HCEC 1CT (cell line): ENCODE measurements around the gene ZNF25.
A peak's percentile ranks its signal among the peaks of the same experiment; 100 is the strongest.
"Not testable (repeated sequence)": the region's sequence is repeated elsewhere in the genome, so short reads cannot be mapped to it uniquely, and the experiment has no call there.

Experiments
- DNase-seq: peaks from one replicate; pipeline ENCODE4 v3.0.0-alpha.2; 2017

ZNF25 gene

DNA sequence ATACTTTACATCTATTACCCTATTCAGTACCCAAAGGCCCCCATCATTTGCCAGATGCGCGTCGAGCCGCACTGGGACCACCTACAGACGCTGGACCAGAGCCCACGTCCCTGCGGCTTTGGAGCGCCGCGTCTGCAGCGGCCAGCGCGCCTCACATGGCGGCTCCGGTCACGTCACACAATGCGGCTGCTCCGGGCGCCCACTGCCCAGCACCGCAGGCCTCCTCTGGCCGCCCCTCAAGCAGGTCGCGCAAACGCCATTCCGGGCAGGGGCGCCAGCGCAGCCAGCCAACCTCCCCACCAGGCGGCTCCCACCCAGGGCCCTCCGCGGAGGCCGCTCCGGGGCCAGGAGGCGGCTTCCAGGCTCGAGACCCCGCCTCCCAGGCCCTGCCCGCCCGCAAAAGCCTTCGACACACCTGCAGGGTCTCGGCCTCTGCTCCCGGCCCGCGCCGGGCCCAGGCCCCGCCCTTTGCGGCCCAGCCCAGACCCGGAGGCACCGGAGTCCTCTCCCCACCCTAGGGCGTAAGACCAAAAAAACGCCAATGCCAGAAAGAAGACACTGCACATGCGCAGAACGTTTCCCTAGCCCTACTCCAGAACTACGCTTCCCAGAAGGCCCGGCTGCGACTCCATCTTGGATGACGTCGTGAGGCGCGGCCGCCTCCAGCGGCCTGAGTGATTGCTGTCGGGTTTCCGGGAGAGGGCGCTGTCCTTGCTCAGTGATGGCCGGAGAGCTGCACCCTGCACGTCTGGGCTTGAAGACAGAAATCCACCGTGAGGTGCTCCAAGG is at the start of gene ZNF25:
TSS of gene ZNF25 (minus strand) at position 557 of the 789 bp plus-strand sequence. CDS start 4,925 bp downstream, outside the sequence.
- DNase-seq, result peak; percentile 98

DNA sequence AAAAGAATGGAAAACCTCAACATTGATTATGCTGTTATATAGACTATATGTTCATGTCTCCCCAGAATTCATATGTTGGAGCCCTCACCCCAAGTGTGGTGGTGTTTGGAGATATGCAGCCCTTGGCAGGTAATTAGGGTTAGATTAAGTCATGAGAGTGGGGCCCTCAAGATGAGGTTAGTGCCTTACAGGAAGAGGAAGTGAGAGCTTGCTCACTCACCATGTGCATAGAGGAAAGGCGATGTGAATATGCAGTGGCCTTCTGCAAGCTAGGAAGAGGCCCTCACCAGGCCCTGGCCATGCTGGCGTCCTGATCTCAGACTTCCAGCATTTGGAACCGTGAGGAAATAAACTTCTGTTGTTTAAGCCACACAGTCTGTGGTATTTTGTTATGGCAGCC is 48.8 kb upstream of the ZNF25 start:
- no peak for DNase-seq

DNA sequence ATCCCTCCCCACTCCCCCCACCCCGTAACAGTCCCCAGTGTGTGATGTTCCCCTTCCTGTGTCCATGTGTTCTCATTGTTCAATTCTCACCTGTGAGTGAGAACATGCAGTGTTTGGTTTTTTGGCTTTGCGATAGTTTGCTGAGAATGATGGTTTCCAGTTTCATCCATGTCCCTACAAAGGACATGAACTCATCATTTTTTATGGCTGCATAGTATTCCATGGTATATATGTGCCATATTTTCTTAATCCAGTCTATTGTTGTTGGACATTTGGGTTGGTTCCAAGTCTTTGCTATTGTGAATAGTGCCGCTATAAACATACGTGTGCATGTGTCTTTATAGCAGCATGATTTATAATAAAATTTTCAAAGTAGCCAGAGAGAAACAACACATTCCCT is 42.7 kb upstream of the ZNF25 start:
- not testable (repeated sequence) for DNase-seq

DNA sequence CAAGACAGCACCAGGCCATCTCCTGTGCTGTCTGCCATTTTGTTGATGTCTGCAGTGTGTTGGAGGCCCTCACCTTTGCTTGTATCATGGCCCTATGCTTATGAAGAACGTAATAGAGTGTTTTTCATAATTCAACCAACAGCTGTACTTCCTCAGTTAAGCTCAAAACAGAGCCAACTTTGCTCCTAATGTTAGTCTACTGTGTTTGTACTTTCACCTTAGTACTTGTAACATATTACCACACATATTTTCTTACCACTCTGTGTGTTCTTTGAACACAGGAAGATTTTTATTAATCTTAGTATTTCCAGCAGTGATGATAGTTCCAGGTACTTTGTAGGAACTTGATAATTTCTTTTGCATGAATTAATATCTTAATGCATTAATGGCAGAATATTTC is 39.9 kb upstream of the ZNF25 start:
- DNase-seq, result no peak

DNA sequence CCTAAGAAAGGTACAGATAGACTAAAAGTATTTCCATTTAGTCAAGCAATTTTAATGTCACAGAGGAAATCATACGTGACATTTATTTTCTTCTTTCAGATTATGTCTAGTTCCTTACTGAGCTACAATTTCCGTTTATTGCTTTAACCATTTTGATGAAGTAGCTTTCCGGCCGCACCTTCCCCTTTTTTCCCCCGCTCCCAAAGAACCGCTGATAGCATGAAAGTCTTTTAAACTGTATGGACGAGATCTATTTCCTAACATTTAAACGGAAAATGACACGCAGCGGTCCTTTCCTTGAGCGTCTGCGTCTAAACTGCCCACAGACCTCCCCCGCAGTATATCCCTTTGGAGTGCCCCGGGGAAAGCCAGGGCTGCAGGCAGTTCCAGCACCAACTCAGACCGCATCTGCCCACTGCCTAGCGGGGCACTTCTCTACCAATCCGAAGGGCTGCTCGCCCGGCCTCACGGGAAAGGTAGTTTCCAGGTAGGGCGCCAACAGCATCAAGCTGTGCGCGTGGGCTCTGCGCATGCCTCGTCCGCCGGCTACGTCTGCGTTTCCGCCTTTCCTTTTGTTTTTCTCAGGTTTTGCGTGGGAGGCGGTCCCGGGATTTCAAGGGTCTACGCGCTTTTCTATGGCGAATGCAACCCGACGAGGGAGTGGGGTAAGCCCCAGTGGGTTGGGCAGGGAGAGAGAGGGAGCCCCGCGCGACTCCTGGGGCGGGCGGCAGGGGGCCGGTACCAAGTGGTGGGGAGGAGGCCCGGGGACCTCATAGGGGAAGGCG is 33.9 kb upstream of the ZNF25 start, which contains the start of gene ZNF33A:
TSS of gene ZNF33A (plus strand) at position 557 of the 785 bp plus-strand sequence. CDS start 1,667 bp downstream, outside the sequence.
- DNase-seq, result peak; percentile 84

DNA sequence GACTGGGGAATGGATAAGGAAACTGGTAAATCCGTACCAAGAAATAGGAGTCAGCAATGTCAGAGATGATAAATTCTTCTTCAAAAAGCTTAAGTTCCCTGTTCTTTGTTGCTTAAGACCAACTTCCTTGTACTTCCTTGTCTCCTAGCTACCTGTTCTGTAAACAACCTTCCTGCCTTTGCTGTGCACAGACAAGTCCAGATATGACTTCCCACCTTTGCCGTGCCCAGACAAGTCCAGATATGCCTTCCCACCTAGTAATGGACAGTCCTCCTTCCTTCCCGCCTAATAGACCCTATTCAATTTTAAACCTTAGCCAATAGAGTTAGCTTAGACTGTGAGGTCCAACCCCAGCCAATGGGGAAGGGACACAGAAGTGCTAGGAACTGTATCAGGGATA is 31.5 kb upstream of the ZNF25 start:
- no peak for DNase-seq

DNA sequence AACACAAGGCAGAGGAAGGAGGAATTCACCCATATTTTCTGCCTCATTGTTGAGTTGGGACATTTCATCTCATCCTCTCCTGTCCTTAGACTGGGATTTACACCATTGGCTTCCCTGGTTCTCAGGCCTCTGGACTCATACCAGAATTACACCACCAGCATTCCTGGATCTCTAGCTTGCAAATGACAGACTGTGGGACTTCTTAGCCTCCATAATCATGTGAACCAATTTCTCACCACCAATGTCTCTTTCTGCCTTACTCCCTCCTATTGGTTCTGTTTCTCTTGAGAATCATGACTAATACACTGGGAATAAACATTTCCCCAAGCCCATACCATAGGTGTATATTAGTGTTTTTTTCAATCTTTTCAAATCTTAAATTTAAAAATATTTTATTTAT is 31.1 kb upstream of the ZNF25 start:
- no peak for DNase-seq

DNA sequence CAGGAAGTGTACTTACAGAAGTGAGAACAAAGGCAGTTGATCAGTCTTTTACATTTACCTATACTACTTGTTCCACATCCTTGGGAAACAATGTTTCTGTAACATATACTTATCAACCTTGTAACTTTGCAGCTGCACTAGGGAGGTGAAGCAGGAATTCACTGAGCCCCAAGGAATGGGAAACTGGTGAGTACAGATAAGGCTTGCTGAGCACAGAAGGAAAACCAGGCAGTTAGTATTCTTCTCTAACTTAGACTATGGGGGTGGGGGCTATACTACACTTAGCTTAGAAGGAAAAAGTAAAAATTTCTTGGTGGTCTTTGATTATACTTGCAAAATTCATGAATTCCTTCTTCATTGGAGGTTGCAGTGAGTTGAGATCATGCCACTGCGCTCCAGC is 27.1 kb upstream of the ZNF25 start:
- DNase-seq, result no peak

DNA sequence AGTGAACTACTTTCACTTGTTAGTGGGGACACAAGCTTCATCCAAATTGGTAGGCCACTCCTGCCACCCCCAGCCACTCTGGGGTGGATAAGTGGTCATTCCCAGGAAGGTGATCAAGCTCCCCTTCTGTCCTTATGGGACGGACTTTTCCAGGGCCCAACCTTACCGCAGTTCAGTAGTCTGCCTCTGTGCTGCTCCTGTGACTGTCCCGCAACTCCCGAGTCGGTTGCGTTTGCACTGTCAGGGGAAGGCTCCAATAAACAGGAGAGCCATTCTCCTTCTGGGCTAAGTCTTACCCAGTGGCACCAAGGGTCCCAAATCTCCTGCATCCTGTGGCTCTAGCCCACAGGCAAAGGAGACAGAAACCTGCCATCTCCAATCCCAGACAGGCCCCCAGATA is 26.6 kb upstream of the ZNF25 start:
- no peak for DNase-seq

DNA sequence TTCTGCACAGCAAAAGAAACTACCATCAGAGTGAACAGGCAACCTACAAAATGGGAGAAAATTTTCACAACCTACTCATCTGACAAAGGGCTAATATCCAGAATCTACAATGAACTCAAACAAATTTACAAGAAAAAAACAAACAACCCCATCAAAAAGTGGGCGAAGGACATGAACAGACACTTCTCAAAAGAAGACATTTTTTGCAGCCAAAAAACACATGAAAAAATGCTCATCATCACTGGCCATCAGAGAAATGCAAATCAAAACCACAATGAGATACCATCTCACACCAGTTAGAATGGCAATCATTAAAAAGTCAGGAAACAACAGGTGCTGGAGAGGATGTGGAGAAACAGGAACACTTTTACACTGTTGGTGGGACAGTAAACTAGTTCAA is 24.0 kb upstream of the ZNF25 start:
- DNase-seq, result not testable (repeated sequence)

DNA sequence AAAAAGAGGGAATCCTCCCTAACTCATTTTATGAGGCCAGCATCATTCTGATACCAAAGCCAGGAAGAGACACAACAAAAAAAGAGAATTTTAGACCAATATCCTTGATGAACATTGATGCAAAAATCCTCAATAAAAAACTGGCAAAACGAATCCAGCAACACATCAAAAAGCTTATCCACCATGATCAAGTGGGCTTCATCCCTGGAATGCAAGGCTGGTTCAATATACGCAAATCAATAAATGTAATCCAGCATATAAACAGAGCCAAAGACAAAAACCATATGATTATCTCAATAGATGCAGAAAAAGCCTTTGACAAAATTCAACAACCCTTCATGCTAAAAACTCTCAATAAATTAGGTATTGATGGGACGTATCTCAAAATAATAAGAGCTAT is 22.5 kb upstream of the ZNF25 start:
- not testable (repeated sequence) for DNase-seq

DNA sequence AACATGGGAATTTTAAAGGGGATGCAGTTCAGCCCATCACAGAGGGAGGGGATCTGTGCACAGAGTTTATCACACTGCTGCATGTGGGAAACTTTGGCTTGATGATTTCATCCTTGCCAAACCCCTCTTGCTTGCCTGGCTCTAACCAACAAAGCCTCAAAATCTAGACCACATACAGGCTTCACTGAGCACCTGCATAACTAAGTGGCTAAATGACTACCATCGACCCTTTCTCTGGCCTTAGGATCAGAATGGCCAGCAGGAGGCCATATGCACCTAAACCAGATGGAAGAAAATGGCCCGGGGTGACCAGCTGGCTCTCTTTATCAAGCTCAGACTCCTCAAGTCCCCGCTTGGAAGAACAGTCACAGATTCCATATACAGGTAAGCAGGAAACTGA is 15.6 kb upstream of the ZNF25 start:
- DNase-seq, result no peak

DNA sequence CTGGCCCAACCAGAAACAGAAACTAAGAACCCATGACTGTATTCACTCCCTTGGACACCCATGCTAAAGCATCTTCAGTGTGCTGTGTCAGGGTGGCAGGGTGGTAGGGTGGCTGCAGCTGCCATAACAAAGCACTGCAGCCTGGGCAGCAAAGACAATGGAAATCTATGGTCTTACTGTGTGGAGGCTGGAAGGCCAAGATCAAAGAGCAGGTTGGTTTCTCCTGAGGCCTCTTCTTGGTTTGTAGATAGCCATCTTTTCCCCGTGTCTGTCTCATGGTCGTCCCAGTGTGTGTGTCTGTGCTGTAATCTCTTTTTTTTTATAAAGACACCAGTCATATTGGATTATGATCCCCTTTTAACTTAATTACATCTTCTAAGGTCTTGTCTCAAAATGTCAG is 15.2 kb upstream of the ZNF25 start:
- no peak for DNase-seq

DNA sequence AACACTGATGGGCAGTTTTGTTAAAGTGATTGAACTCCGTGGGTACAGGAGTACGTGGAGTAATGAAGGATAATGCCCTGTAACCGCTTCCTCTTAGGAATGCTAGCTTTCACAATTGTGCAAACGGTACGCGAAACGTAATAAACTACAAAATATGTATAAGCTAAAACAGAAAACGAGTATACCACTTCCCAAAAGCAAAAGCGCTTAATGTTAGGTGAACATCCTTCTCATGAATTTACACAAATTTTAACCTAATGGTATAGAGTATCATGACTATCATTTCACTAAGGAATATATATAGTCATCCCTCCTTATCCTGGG is 395 bp upstream of the ZNF25 start:
- no peak for DNase-seq

DNA sequence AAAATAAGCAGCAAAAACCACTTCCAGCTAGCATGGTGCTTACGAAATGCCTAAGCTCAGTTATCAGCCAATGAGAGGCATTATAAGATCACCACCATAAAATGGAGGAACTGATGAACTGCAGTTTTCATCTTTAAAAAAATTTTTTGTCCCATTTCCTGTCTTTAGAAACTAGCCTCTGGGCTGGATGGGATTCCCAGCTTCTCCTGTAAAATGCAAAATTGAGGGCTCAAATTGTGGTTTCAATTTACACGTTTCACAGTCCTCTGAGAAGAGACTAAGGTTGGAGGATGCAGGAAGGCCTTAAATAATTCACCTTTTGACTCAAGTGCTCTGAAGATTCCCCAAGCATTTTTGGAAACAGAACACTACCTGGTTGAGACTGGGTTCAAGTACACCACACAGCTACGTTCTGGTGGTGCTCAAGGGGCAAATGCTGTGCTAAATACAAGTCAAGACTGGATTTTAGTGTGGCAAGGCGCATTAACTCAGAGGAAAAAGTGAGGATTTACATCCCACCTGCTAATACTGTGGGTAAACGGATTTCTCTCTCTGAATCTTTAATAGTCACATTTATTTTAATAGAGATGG is 951 bp downstream of the ZNF25 start:
- DNase-seq, result peak; percentile 39

DNA sequence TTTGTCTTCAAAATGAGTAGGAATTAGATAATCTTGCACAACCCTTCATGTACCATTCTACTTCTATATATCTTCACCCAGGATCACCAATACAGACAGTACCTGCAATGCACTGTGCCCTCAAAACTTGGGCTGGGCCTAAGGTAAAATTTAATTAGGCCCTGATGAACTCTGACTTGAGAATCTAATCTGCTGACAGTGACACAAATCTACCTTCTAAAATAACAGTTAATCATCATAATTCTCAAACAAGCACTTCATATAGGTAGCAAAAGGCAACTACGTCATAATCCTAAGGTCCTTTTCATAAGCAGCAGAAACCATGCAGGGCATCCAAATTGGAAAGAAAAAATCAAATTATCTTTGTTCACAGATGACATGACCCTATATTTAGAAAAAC is 4.1 kb downstream of the ZNF25 start:
- DNase-seq, result no peak

DNA sequence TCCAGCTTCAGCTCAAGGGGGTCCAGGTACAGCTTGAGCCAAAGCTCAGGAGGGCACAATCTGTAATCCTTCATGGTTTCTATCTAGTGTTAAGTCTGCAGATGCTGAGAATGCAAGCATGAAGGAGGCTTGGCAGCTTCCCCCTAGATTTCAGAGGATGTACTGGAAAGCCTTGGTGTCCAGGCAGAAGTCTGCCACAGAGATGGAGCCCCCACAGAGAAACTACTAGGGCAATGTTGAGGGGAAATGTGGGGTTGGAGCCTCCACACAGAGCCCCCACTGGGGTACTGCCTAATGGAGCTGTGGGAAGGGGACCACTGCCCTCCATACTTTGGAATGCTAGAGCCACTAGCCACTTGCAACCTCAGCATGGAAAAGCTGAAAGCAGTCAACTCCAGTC is 11.4 kb downstream of the ZNF25 start:
- DNase-seq, result no peak

DNA sequence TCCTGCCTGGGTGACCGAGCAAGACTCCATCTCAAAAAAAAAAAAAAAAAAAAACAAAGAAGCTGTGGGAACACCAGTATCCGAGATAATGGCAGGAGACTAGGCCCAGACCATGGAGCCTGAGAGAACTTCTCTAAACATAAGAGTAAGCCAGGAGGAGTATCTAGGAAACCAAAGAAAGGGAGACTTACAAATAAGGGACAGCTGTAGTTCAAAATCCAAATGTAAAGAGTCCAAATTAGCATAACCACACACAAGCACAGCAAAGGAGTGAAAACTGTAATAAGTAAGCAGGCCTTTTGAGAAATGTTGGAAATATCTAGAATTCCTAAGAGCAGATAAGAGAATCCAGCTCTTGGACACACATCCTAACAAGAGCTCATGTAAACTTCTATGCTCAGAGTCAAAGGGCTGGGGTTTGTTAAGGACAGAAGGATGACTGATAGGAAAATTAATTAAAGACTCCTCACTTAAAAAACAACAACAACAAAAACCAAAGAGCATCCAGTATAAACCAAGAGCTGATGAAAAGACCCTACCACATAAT is 15.8 kb downstream of the ZNF25 start:
- DNase-seq, result no peak

DNA sequence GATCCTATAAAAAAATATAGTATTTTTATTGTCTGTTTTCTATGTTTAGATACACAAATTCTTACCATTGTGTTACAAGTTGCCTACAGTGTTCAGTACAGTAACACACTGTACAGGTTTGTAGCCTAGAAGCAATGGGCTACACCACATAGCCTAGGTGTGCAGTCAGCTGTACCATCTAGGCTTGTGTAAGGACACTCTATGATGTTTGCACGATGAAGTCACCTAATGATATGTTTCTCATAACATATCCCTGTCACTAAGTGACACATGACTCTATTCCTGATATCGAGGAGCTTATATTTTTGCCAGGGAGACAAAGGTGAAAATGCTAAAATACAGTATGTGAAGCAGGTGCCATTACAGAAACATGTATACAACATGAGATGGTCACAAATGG is 18.6 kb downstream of the ZNF25 start:
- no peak for DNase-seq

DNA sequence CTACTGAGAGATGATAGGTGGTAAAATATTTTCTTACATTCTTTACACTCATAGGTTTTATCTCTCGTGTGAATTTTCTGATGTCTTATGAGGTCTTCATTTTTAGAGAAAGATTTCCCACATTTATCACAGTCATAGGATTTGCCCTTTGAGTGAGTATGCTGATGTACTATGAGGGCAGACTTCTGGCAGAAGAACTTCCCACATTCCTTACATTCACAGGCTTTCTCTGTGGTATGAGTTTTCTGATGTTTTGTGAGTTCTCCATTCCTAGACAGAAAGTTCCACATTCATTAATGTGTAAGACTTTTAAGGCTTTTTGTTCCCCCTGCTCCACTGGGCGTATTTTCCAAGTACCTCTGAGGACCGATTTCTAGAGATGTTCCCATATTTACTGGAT is 23.5 kb downstream of the ZNF25 start:
- no peak for DNase-seq

DNA sequence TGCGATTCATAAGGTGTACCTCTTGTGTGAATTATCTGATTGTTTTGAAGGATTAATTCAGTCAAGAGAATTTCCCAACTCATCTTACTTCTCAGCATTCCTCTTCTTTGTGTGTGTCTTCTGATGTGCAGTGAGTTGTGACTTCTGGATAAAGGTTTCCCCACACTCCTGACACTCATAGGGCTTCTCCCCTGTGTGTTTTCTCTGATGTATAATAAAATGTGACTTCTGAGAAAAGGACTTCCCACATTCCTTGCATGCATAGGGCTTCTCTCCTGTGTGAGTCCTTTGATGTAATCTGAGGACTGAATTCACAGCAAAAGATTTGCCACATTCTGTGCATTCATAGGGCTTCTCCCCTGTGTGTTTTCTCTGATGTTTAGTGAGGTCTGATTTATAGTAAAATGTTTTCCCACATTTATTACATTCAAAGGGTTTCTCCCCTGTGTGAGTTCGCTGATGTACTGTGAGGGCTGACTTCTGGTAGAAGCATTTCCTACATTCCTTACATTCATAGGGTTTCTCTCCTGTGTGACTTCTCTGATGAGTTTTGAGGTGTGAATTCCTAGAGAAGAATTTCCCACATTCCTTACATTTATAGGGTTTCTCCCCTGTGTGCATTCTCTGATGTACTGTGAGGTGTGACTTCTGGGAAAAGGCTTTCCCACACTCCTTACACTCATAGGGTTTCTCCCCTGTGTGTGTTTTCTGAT is 24.2 kb downstream of the ZNF25 start:
- no peak for DNase-seq

DNA sequence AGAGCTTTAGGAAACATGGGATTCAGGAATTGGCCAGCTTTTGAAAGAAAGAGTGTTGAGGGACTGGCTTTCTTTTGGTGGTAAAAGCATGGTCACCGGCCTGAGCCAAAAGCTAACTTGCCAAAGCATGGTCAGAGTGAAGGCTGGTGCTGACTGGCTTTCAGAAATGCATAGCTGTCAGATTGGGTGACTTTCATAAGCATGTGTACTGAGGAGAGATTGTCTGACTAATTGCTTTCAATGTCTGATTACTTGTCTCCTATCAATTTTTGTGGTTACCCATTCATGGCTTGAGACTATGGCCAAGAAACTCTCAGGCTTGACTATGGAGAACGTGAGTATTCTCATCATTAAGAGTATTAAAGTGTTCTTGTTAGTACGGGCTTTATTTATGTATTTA is 28.2 kb downstream of the ZNF25 start:
- DNase-seq, result no peak

DNA sequence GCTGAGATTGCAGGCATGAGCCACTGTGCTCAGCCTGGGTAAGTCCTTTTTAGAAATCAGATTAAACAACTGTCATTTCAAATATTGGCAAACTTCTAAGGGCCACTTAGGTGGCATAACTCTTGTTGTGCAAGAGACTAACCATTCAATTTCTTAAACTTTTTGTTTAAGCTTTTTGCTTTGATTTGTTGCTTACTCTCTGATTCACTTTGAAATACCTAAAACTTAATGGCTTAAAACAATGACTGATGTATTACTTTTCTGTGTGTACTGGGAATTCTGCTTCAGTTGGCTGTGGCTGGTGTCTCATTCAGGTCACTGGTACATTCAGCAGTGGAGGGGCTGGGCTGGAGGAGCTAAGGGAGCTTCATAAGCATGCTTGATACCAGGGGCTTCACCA is 28.9 kb downstream of the ZNF25 start:
- DNase-seq, result no peak
